ENCODE data around the gene ZNF774.
"Not testable (repeated sequence)": the region's sequence is repeated elsewhere in the genome, so short reads cannot be mapped to it uniquely, and the experiment has no call there.

ZNF774 gene

GRCh38 chr15:90347431-90348065 lies 4.5 kb upstream of the ZNF774 start:
- CTCF ChIA-PET, result interaction anchor here (0.6 to 1.2 kb wide), 3 partner anchors 9 to 89 kb away, joined by 3 to 4 read pairs (median 3); no protein-coding TSS in a partner anchor

GRCh38 chr15:90348456-90348855 lies 3.6 kb upstream of the ZNF774 start:
- no peaks in the 10 kb centered on the region for H3K9me3 ChIP-seq (ENCODE audit: control insufficient read depth, insufficient read depth, low read depth, low read length)
- ChIA-PET POLR2A (no interaction called here), CTCF (no interaction called here)
- TF ChIP-seq HIC1 (tag by site-specific recombination; IDR thresholded peaks at IDR 0.05) (no peak), ZNF629 (tag by site-specific recombination; IDR thresholded peaks at IDR 0.05) (no peak), ZNF776 (tag by site-specific recombination; IDR thresholded peaks at IDR 0.05; ENCODE audit: borderline replicate concordance) (no peak), TCF7L2 (IDR thresholded peaks at IDR 0.05; ENCODE audit: borderline replicate concordance, low read depth, low read length) (no peak), ZBTB1 (tag by site-specific recombination; IDR thresholded peaks at IDR 0.05) (no peak)
- H3K4me1 ChIP-seq (ENCODE audit: control insufficient read depth, insufficient read depth, low read length), result peaks cover 2% of the 10 kb centered on the region; the same call in 1 of the 2 replicates
- H3K4me3 ChIP-seq (ENCODE audit: low read depth, low read length), result no peak overlapping the region
- no peak overlapping the region for H3K27ac ChIP-seq (ENCODE audit: extremely low read depth, low read depth, low read length)
- H3K36me3 ChIP-seq (ENCODE audit: control insufficient read depth in 2 of 2, insufficient read depth in 1 of 2, low read length in 2 of 2), result no peaks in the 10 kb centered on the region; a peak in 1 of 3 replicates

More at GRCh38 chr15:90347431-90348065, 4.5 kb upstream of the ZNF774 start:
- H3K4me3 ChIP-seq (ENCODE audit: low read depth, low read length); H3K4me1 ChIP-seq (ENCODE audit: control insufficient read depth, insufficient read depth, low read length); POLR2A ChIA-PET; H3K36me3 ChIP-seq (ENCODE audit: control insufficient read depth in 2 of 2, insufficient read depth in 1 of 2, low read length in 2 of 2); H3K27ac ChIP-seq (ENCODE audit: extremely low read depth, low read depth, low read length); H3K9me3 ChIP-seq (ENCODE audit: control insufficient read depth, insufficient read depth, low read depth, low read length): not testable (repeated sequence)

GRCh38 chr15:90349072-90349471 lies 3.0 kb upstream of the ZNF774 start:
- Histone ChIP-seq H3K4me1 (ENCODE audit: control insufficient read depth, insufficient read depth, low read length) (peaks cover 2% of the 10 kb centered on the region; the same call in 1 of the 2 replicates), H3K9me3 (ENCODE audit: control insufficient read depth, insufficient read depth, low read depth, low read length) (no peaks in the 10 kb centered on the region), H3K27ac (ENCODE audit: extremely low read depth, low read depth, low read length) (no peak overlapping the region), H3K36me3 (ENCODE audit: control insufficient read depth in 2 of 2, insufficient read depth in 1 of 2, low read length in 2 of 2) (no peaks in the 10 kb centered on the region; a peak in 1 of 3 replicates), H3K4me3 (ENCODE audit: low read depth, low read length) (no peak overlapping the region)
- CTCF ChIA-PET, result no interaction called here
- POLR2A ChIA-PET, result no interaction called here
- TF ChIP-seq ZSCAN16 (tag by site-specific recombination; IDR thresholded peaks at IDR 0.05), result no peak
- no peak for TF ChIP-seq ZBTB44 (tag by site-specific recombination; IDR thresholded peaks at IDR 0.05)
- TF ChIP-seq ZNF660 (tag by site-specific recombination; IDR thresholded peaks at IDR 0.05), result no peak
- TF ChIP-seq ZEB2 (tag by site-specific recombination; IDR thresholded peaks at IDR 0.05), result no peak
- no peak for TF ChIP-seq ZNF561 (tag by site-specific recombination; IDR thresholded peaks at IDR 0.05; ENCODE audit: borderline replicate concordance)
- TF ChIP-seq ZNF510 (tag by site-specific recombination; IDR thresholded peaks at IDR 0.05; ENCODE audit: insufficient replicate concordance), result no peak
- no peak for TF ChIP-seq ZNF701 (tag by site-specific recombination; IDR thresholded peaks at IDR 0.05)
- no peak for TF ChIP-seq ZNF138 (tag by site-specific recombination; IDR thresholded peaks at IDR 0.05; ENCODE audit: borderline replicate concordance)
- TF ChIP-seq AEBP2 (tag by site-specific recombination; IDR thresholded peaks at IDR 0.05; ENCODE audit: borderline replicate concordance), result no peak
- TF ChIP-seq KLF16 (tag by site-specific recombination; IDR thresholded peaks at IDR 0.05), result no peak
- no peak for TF ChIP-seq ZNF2 (tag by site-specific recombination; IDR thresholded peaks at IDR 0.05)
- TF ChIP-seq ZNF362 (tag by site-specific recombination; IDR thresholded peaks at IDR 0.05), result no peak
- TF ChIP-seq ZNF623 (tag by site-specific recombination; IDR thresholded peaks at IDR 0.05), result no peak
- TF ChIP-seq ZNF488 (tag by site-specific recombination; IDR thresholded peaks at IDR 0.05), result no peak
- no peak for TF ChIP-seq ZNF26 (tag by site-specific recombination; IDR thresholded peaks at IDR 0.05)
- TF ChIP-seq RBAK (tag by site-specific recombination; IDR thresholded peaks at IDR 0.05), result no peak
